Esophagus squamous epithelium (tissue), 5 donors: ENCODE results near the gene PDCD4. TPM values are rescaled to one million over a fixed set of nuclear protein-coding genes. Genes with fewer than 3 reads are reported as not detected.

Experiments
- DNase-seq: peaks from one replicate; lab custom pipeline; 2025; lab: John Stamatoyannopoulos, UW
- H3K27ac ChIP-seq, 4 donors: fragments of 200-600 bp; sonication (generic); one replicate each; pipeline ENCODE4 v1.5.1; 2016 to 2019; ENCODE audit warnings: mild to moderate bottlenecking in 1 of 4
- H3K27me3 ChIP-seq, 4 donors: fragments of 200-600 bp; sonication (generic); 1 replicate in 3 of 4; 2 replicates in 1 of 4; pipeline versions ENCODE4 v1.5.1 to v1.6.0; 2017 to 2021; ENCODE audit warnings: antibody characterized with exemption in 1 of 4
- H3K36me3 ChIP-seq, 3 donors: fragments of 200-600 bp; sonication (generic); one replicate each; pipeline ENCODE4 v1.5.1; 2016 to 2019
- H3K4me1 ChIP-seq, 3 donors: fragments of 200-600 bp; sonication (generic); one replicate each; pipeline ENCODE4 v1.5.1; 2017 to 2019
- H3K4me3 ChIP-seq, 4 donors: fragments of 200-600 bp; sonication (generic); 1 replicate in 3 of 4; 2 replicates in 1 of 4; pipeline ENCODE4 v1.5.1; 2016 to 2019; ENCODE audit warnings: mild to moderate bottlenecking in 2 of 4, moderate library complexity in 1 of 4
- H3K9me3 ChIP-seq, 3 donors: fragments of 200-600 bp; sonication (generic); one replicate each; pipeline ENCODE4 v1.5.1; 2016 to 2019
- CTCF ChIP-seq, 6 experiments: fragments of 450-650 bp in 4 of 6; fragments of 200-600 bp in 2 of 6; sonication (generic) in 2 of 6; IDR thresholded peaks; one replicate each; pipeline ENCODE4 v1.5.1; 2016 to 2019; ENCODE audit warnings: antibody characterized with exemption in 6 of 6, mild to moderate bottlenecking in 4 of 6, moderate library complexity in 4 of 6
- POLR2A ChIP-seq, 4 donors: fragments of 450-650 bp; IDR thresholded peaks; one replicate each; pipeline ENCODE4 v1.6.1; 2017; ENCODE audit warnings: antibody characterized with exemption in 4 of 4, mild to moderate bottlenecking in 4 of 4, moderate library complexity in 3 of 4
- WGBS, 2 donors: methylation state at CpG; one replicate each; pipeline ENCODE4 v1.1.5; 2018; 5-methylcytosine and 5-hydroxymethylcytosine counted together
- intact Hi-C: fragments of 100-400 bp; cut with DNase I; formaldehyde crosslinking; loops from one replicate; pipeline ENCODE4 v1.15.0; 2022
- total RNA-seq, 4 donors: library from RNA; depleted of rRNA; stranded (reverse); fragments of >200 nt; gene quantifications; one replicate each; pipeline ENCODE4 v1.1.0, GENCODE V29; 2016
- donor health status: DM: yes; HTN: yes; CAD: no.

PDCD4 gene
- total RNA-seq, 4 donors from 2014 or later = 68.3 to 299 (median 171) TPM

- no peak for TF ChIP-seq CTCF (IDR thresholded peaks at IDR 0.05)
- TF ChIP-seq POLR2A (IDR thresholded peaks at IDR 0.05) = no peak
- Histone ChIP-seq H3K27me3 (no peaks in the 10 kb centered on the region), H3K4me3 (no peak overlapping the region), H3K27ac (peak overlapping the region in 1 of 4 donors; percentile 55), H3K36me3 (peaks cover 0 to 91% (median 3%) of the 10 kb centered on the region in 3 donors), H3K9me3 (no peaks in the 10 kb centered on the region), H3K4me1 (peaks cover under 1 to 92% (median 11%) of the 10 kb centered on the region in 3 donors)
- intact Hi-C loops = loop anchor here (10.0 kb wide), 1 partner anchor 575 kb away; the partner anchor contains the start of gene SMNDC1
- WGBS, 2 donors = 58 to 68% methylated on average over 3 of the region's 3 CpGs
- DNase-seq = no peak
These were observed 8.3 kb downstream of the PDCD4 start for GRCh38 chr10:110880012-110880411.

- Histone ChIP-seq H3K4me1 (peaks cover 0 to 89% (median 11%) of the 10 kb centered on the region in 3 donors), H3K36me3 (peaks cover 0 to 100% (median 3%) of the 10 kb centered on the region in 3 donors), H3K9me3 (no peaks in the 10 kb centered on the region), H3K27ac (peak overlapping the region in 3 of 4 donors; percentile 4 to 55 (median 12)), H3K4me3 (no peak overlapping the region), H3K27me3 (no peaks in the 10 kb centered on the region)
- WGBS, 2 donors = 86 to 87% methylated on average over 9 of the region's 9 CpGs
- DNase-seq = no peak
- TF ChIP-seq CTCF (IDR thresholded peaks at IDR 0.05) (no peak), POLR2A (IDR thresholded peaks at IDR 0.05) (no peak)
- intact Hi-C loops = loop anchor here (10.0 kb wide), 1 partner anchor 576 kb away; the partner anchor contains the start of gene SMNDC1
These were observed 9.5 kb downstream of the PDCD4 start for GRCh38 chr10:110881247-110881646.

- 63% methylated on average over 4 of the region's 4 CpGs for WGBS, 2 donors
- no peak for TF ChIP-seq CTCF (IDR thresholded peaks at IDR 0.05)
- TF ChIP-seq POLR2A (IDR thresholded peaks at IDR 0.05) = no peak
- Histone ChIP-seq H3K27ac (peak overlapping the region in 1 of 4 donors; percentile 55), H3K36me3 (peaks cover 1 to 100% (median 3%) of the 10 kb centered on the region in 3 donors), H3K4me1 (peaks cover 0 to 87% (median 11%) of the 10 kb centered on the region in 3 donors), H3K4me3 (no peak overlapping the region), H3K9me3 (no peaks in the 10 kb centered on the region), H3K27me3 (no peaks in the 10 kb centered on the region)
- DNase-seq = no peak
- intact Hi-C loops = loop anchor here (10.0 kb wide), 1 partner anchor 577 kb away; the partner anchor contains the start of gene SMNDC1
These were observed 10.2 kb downstream of the PDCD4 start for GRCh38 chr10:110881905-110882304.

GRCh38 chr10:110883924-110884323 lies 12.2 kb downstream of the PDCD4 start:
- Histone ChIP-seq H3K27me3 (no peaks in the 10 kb centered on the region), H3K27ac (peak overlapping the region in 2 of 4 donors; percentile 4 to 32), H3K4me1 (peaks cover 0 to 67% (median under 1%) of the 10 kb centered on the region in 3 donors), H3K9me3 (no peaks in the 10 kb centered on the region), H3K36me3 (peaks cover 3 to 100% (median 6%) of the 10 kb centered on the region in 3 donors), H3K4me3 (peak overlapping the region in 1 of 4 donors; percentile 13)
- intact Hi-C loops = loop anchor here (10.0 kb wide), 1 partner anchor 579 kb away; the partner anchor contains the start of gene SMNDC1
- no peak for DNase-seq
- TF ChIP-seq POLR2A (IDR thresholded peaks at IDR 0.05) = no peak
- TF ChIP-seq CTCF (IDR thresholded peaks at IDR 0.05) = no peak
- 81 to 86% methylated on average over 10 of the region's 10 CpGs for WGBS, 2 donors

GRCh38 chr10:110885932-110886674 lies 14.4 kb downstream of the PDCD4 start:
- H3K4me1 ChIP-seq = peaks cover 0 to 47% (median 0%) of the 10 kb centered on the region in 3 donors
- intact Hi-C loops = loop anchor here (10.0 kb wide), 1 partner anchor 581 kb away; the partner anchor contains the start of gene SMNDC1
- 49 to 54% methylated on average over 5 of the region's 5 CpGs for WGBS, 2 donors

More at GRCh38 chr10:110885932-110886674, 14.4 kb downstream of the PDCD4 start:
- H3K36me3 ChIP-seq = peaks cover 3 to 100% (median 6%) of the 10 kb centered on the region in 3 donors
- TF ChIP-seq CTCF (IDR thresholded peaks at IDR 0.05) = no peak
- TF ChIP-seq POLR2A (IDR thresholded peaks at IDR 0.05) = no peak
- DNase-seq = no peak
- H3K27me3 ChIP-seq = no peaks in the 10 kb centered on the region
- peak overlapping the region in 3 of 4 donors; percentile 1 to 30 (median 19) for H3K27ac ChIP-seq
- no peak overlapping the region for H3K4me3 ChIP-seq
- no peaks in the 10 kb centered on the region for H3K9me3 ChIP-seq
